ENCODE measurements around the gene IFNAR1.
"Not testable (repeated sequence)": the region's sequence is repeated elsewhere in the genome, so short reads cannot be mapped to it uniquely, and the experiment has no call there.

IFNAR1 gene

DNA sequence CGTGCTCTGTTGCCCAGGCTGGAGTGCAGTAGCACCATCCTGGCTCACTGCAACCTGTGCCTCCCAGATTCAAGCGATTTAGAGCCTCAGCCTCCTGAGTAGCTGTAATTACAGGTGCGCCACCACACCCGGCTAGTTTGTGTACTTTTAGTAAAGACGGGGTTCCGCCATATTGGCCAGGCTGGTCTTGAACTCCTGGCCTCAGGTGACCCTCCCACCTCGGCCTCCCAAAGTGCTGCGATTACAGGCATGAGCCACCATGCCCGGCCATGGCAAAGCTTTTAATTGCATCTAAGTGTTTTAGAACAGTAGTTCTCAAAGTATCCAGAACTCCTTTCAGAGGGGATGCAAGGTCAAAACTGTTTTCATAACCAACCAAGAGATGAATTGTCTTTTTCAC lies 53.3 kb downstream of the IFNAR1 start:
- no peak for DNase-seq

DNA sequence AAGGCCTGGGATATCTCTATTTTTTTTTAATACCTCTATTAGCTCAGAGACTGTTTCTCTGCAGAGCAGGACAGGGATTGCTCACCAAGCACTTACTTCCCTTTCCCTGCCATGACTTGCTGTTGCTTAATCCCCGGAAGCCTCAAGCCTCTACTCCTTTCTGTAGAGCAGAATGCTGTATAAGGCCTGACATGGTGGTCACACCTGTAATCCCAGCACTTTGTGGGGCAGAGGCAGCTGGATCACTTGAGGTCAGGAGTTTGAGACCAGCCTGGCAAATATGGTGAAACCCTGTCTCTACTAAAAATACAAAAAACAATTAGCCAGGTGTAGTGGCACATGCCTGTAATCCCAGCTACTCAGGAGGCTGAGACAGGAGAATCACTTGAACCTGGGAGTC lies 55.2 kb downstream of the IFNAR1 start:
- peak; percentile 79 to 94 (median 90) for DNase-seq

DNA sequence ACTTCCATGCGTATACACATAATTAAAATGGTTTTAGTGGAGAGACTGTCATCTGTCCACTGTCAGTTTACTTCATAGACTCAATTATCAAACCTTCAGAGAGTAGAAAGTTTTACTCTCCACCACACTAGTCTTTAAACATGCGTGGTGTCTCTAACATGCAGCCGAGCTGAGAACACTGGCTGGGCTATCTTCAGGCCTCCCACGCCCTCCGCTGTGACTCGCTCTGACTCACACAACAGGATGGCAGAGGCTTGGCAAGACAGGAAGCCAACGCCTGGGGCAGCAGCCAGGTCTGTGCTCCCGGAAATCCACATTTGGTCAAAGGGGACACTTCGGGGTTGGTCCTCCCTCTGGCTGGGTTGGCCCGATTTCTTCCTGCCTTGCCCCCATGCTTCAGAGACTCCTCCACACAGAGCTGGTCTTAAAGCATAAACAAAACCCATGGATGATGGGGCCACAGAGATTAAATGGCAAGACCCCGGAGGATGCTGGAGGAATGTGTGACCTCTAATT lies 55.8 kb downstream of the IFNAR1 start:
- DNase-seq, result peak; percentile 97 to 99 (median 98)

DNA sequence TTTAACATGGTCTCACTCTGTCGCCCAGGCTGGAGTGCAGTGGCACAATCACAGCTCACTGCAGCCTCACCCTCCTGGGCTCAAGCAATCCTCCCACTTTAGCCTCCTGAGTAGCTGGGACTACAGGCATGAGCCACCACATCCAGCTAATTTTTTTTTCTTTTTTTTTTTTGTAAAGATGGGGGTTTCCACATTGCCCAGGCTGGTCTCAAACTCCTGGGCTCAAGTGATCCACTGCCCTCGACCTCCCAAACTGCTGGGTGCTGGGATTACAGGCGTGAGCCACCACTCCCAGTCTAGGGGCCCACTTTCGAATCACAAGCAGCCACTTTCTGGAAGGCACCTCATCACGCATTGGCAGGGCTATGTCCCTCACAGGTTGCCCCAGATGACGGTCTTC lies 56.6 kb downstream of the IFNAR1 start:
- not testable (repeated sequence) for DNase-seq

DNA sequence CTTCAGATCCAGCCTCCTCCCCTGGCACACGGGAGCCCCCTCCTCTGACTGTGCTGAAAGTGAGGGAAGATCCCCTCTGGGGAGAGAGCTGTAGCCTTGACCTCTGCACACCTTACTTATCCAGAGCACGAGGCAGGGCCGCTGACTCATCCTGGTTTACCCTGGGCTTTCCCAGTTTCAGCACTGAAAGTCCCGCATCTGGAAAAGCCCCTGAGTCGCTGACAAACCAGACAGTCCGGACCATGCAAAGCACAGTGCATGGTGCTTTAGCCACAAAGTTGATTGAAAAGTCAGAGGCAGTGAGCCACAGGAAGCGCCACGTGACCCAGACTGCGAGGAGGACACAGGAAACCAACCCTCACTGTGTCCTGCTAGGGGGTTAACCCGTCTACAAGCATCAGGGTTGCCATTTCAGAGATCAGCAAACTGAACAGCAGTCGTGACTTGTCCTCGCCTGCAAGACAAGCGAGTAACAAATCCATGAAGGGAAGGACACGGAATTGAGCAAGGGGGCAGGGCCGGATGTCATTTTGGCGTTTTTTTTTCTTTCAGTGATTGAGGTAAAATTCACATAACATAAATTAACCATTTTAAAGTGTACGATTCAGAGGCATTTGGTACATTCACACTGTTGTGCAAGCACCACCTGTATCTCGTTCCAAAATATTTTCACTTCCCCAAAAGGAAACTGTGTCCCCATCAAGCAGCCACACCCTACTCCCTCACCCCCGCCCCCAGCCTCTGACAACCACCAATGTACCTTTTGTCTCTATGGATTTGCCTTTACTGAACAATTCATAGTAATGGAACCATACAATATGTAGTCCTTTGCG lies 58.5 kb downstream of the IFNAR1 start:
- peak; percentile 87 to 94 (median 92) for DNase-seq

DNA sequence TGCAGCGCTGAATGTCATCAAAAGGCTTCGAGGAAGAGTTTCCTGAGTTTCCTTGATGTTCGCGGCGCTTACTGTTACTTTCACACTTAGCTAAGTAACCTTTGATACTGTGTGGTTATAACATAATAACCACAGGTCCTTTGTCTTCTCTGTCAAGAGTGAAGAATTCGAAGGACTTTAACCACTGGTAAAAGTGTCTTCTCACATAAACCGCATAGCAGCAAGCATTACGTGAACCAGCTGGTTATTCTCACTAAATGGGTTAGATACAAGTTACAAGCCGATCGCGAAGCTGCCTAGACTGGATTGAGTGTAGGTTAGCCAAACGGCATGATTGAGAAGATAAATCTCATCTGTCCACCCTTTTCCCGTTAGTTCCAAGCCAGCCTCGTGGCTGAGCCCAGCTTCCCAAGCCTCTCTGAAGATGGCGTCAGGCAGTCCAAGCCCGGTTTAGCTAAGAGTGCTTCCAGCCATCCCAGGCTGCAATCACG lies 60.1 kb downstream of the IFNAR1 start:
- no peak for DNase-seq

DNA sequence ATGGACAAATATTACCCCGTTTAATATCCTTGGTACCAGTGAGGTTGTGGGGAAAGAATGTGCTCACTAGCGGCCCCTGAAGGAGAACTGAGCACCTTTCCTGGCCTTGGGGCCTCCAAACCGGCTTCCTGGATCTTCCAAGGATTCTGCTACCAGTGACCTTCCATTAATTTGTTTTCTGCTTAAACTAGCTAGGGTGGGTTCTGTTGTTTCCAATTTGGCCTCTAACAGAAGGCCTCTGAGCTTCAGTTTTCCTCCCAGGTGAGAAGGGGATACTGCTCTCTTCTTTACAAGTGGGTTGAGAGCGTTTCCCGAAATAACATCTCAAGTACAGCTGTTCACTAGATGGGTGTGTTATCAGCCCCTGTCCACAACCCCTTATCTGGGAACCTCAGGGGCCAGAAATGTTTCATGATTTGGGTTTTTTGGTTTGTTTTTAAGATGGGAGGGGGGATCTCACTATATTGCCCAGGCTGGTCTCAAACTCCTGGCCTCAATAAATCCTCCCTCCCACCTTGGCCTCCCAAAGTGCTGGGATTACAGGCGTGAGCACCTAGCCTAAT lies 61.5 kb downstream of the IFNAR1 start:
- DNase-seq, result peak in 1 of 4 experiments; percentile 27

DNA sequence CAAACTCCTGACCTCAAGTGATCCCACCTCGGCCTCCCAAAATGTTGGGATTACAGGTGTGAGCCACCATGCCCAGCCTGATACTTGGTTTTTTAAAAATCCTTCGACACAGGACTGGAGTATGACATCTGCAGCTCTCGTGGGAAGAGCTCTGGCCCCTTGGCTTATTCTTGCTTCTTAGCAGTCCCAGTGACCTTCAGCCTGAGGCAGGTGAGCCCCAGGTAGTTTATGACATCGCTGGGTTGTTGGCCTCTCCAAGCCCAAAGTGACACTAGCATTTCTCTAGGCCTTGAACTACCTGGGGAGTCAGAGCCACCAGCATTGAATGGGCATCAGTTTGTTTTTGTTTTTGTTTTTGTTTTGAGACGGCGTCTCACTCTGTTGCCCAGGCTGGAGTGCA lies 62.5 kb downstream of the IFNAR1 start:
- DNase-seq, result no peak

DNA sequence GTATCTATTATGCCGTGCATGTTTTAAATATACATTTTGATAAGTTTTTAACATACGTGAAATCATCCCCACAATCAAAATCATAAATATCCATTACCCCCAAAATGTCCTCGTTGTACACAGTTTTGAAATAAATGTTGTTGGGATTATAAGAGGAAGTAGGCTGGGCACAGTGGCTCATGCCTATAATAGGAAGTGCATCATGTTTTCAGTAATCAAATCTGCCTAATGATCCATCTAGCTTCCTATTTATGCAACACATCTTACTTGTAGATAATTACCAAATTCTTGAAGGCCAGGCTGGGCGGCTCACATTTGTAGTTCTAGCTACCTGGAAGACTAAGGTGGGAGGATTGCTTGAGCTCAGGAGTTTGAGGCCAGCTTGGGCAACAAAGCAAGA lies 63.4 kb downstream of the IFNAR1 start:
- peak; percentile 52 to 83 (median 70) for DNase-seq

DNA sequence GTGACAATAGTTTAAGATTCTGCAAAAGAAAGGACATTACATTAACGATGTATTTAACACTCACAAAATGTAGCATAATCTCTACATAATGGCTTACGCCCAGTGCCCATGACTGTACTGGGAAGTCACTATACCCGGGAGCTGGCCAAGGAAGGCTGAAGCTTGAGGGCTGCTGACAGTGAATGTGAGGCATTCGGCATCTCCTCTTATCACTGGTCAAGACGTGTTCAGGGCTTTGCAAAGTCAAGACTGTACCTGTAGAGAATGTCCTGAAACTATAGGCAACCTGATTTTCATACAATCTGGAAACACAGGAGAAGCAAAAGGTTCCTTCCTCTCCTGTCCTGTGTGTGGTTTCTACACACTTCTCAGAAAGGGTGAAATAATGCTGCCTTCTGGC lies 65.7 kb downstream of the IFNAR1 start:
- DNase-seq, result no peak

DNA sequence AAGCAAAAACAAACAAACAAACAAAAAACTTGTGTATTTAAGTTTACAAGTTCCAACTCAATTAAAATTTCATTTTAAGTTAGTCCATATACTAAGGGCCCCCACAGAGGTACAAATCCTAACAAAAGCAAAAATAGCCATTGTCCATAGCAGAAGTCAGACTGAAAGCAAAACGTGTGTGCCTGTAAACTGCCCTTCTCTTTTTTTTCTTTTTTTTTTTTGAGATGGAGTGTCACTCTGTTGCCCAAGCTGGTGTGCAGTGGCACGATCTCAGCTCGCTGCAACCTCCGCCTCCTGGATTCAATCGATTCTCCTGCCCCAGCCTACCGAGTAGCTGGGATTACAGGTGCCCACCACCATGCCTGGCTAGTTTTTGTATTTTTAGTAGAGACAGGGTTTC lies 66.9 kb downstream of the IFNAR1 start:
- peak in 3 of 4 experiments; percentile 59 to 71 (median 65) for DNase-seq

DNA sequence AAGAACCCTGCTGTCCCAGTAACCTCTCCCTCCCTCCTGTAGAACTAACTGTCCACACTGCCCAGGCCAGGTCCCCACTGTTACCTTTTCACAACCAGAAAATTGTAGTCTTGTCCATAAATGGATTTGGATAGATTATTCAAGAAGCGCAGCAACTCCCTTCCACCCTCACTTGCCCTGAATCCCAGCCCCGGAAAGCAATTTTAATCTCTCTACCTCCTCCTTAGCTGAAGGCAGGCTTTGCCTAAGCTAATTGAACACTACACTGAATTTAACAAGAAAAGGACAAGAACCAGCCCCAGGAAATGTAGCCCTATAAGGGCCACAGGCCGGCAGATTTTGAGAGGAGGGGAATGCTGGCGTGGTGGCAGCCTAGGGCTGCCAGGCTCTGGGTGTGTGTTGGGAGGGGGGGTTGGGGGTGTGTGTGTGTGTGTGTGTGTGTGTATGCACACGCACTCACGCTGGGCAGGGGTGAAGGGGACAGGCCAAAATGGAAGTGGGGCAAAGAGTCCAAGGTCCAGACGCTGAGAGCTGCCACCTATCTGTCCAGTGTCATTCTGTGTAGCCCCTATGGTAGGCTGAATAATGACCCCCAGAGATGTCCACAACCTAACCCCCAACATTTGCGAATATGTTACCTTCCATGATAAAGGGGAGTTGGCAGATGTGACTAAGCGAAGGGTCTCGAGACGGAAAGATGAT lies 67.7 kb downstream of the IFNAR1 start:
- DNase-seq, result no peak

DNA sequence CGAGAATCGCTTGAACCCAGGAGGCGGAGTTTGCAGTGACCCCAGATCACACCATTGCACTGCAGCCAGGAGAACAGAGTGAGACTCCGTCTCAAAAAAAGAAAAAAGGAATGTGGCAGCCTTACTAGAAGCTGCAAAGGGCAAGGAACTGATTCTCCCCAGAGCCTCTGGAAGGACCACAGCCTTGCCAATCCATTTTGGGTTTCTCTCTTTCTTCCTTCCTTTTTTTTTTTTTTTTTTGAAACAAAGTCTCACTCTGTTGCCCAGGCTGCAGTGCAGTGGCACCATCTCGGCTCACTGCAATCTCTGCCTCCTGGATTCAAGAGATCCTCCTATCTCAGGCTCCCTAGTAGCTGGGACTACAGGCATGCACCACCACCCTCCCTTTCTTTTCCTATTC lies 68.6 kb downstream of the IFNAR1 start:
- peak in 3 of 4 experiments; percentile 44 to 60 (median 52) for DNase-seq

DNA sequence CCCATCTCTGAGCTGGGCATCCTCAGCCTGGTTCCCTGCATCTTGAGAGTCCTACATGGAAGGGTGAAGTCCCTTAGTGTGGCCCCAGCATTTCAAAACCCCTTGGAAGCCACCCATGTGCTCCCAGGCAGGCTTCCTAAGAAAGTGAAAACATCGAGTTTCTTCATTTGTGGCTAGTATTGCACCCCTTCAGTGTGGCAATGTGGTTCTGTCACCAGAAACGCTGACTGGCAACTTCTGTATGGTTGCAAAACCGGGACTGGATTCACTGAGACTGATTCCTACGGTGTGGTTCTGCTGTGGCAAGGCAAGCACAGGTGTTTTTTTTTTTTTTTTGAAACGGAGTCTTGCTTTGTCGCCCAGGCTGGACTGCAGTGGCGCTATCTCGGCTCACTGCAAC lies 69.5 kb downstream of the IFNAR1 start:
- DNase-seq, result peak; percentile 91 to 97 (median 96)

DNA sequence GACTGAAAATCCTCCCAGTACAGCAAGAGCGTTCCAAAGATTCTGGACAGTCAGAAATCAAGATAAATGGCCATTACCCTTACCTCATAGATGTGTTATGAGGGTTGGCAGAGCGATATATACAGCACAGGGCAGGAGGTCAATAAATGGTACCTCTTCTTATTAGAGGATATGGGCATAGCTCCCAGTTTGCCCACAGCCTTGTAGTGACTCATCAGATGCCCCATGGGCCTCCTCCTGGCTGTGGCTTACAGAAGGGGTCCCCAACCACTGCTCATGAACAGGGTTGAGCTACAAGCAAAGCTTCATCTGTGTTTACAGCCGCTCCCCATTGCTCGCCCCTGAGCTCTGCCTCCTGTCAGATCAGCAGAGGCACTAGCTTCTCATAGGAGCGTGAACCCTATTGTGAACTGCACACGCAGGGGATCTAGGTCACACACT lies 71.1 kb downstream of the IFNAR1 start:
- DNase-seq, result peak in 1 of 4 experiments; percentile 12

DNA sequence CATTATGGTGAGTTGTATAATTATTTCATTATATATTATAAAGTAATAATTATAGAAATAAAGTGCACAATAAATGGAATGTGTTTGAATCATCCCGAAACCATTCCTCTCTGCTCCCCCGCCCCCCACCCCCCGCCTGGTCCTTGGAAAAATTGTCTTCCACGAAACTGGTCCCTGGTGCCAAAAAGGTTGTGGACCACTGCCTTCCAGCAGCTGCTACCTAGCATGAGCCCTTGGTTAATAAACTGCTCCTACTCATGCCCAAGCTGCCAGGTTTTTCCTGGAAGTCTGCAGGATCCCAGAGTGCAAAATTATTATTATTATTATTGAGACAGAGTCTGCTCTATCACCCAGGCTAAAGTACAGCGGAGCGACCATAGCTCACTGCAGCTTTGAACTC lies 71.7 kb downstream of the IFNAR1 start:
- DNase-seq, result no peak

DNA sequence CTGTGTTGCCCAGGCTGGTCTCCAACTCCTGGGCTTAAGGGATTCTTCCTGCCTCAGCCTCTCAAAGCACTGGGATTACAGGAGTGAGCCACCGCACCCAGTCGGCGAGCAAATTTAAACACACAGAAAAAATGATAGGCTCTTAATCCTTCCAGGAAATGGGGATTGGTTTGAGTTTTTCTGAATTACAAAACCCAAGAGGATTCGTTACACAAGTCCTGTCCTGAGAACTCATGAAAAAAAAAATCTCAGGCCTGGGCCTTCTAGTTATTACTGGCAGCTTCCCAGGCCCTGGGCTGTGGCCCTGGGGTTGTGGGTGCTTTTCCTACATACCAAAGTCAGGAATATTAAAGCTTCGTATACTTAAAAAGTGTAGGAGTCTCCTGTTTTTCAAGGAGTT lies 72.2 kb downstream of the IFNAR1 start:
- DNase-seq, result peak in 3 of 4 experiments; percentile 55 to 63 (median 59)

DNA sequence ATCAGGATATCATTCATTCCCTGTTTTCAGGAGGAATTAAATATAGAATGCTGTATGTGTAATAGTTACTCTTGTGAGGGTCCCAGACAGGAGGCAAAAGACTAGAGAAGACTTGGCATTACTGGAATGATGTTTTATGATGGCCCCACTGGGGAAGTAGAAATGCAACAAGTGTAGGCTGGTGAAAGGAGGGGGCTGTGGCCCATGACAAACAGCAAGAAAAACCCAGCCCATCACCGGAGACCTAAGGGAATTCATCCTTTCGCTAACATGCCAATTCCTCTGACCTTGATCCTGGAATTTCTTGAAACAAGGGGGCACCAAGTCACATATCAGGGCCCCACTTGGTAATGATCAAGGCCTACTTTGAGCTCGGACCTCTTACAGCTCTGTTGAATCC lies 72.9 kb downstream of the IFNAR1 start:
- peak in 1 of 4 experiments; percentile 33 for DNase-seq

DNA sequence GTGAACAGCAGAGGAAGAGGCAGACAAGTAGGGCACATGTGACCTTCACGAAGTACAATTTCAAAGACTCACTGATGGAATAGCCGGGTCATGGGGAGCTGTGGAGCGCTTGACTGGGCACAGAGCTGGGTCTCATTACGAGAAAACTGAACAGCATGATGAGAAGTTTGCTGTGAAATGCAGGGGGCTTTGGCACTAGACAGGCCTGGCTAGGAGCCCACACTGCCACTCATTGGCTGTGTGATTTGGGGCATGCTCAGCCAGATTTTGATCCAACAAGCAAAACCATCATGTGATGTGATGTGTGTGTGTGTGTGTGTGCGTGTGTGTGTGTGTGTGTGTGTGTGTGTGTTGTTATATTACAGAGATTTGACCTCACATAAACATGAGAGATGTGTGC lies 73.6 kb downstream of the IFNAR1 start:
- no peak for DNase-seq

DNA sequence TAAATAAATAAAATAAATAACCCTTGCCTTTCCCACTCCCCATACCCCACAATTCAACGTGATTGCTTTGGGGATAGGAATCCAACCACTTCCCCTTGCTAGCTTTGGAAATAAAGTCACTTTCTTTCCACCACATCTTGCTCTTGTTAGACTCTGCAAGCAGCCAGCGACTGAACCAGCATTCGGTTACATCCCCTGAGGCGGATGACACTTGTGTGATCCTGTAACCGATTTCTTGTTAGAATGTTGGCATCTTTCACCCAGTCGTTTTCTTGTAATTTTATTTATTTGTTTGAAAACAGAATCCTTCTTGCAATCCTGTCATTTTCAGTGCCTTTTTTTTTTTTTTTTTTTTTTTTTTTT lies 76.8 kb downstream of the IFNAR1 start:
- DNase-seq, result peak; percentile 63 to 82 (median 72)

DNA sequence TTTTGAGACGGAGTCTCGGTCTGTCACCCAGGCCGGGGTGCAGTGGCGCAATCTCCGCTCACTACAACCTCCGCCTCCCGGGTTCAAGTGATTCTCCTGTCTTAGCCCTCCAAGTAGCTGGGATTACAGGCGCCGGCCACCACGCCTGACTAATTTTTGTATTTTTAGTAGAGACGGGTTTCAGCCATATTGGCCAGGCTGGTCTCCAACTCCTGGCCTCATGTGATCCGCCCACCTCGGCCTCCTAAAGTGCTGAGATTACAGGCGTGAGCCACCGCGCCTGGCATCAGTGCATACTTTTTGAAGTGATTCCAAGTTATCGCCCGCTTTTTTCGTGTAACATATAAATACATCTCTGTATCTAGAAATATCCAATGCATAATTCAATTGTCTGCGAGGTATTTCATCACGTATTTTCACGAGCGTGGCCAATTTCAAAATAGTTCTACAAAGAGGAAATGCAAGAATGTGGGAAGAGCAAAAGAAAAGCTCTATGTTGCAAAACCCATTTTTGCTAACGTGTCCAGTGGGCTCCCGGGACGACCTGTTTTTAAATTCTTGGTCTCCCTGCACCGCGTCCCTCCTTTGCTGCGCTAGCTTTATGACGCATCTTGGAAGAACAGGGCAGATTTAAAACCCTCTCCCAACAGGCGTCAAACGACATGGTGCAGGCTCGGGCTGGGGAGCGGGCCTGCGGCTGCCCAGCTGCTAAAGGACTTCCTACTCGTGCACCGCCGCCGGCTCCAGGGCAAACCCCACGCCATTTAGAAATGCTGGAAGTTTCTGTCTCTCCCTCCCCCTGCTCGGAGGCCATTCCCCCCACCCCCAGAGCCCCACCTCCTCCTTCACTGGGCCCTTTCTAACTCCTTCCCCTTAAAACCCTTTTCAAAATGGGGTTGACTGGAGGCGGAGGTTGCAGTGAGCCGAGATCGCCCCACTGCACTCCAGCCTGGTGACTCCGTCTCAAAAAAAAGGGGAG lies 77.5 kb downstream of the IFNAR1 start:
- DNase-seq, result peak; percentile 94 to 98 (median 96)

Data from suppressor macrophage (primary cell).